Naive B cell (primary cell): ENCODE results near the gene INSYN2B. TPM values are rescaled to one million over a fixed set of nuclear protein-coding genes. Genes with fewer than 3 reads are reported as not detected.
A peak's percentile ranks its signal among the peaks of the same experiment; 100 is the strongest.

ENCODE experiments used
- ATAC-seq, 2 donors: fragments of 150-1000 bp; cut with Tn5 transposase; 2 replicates each; pipeline ENCODE4 v1.10.0; 2021; ENCODE audit warnings: low read depth in 2 of 2, mild to moderate bottlenecking in 2 of 2, moderate library complexity in 2 of 2
- DNase-seq: peaks from one replicate; pipeline ENCODE4 v3.0.0; 2022
- H3K27ac Mint-ChIP-seq, 6 donors: one replicate each; pipeline ENCODE4 v1.8.0; 2020 to 2022; ENCODE audit warnings: mild to moderate bottlenecking in 6 of 6, mixed read lengths in 6 of 6, moderate library complexity in 5 of 6, inconsistent platforms in 2 of 6
- H3K27me3 Mint-ChIP-seq, 3 donors: one replicate each; pipeline ENCODE4 v1.8.0; 2021 to 2022; ENCODE audit warnings: mixed read lengths in 3 of 3, mild to moderate bottlenecking in 1 of 3
- H3K36me3 Mint-ChIP-seq, 2 donors: one replicate each; pipeline ENCODE4 v1.8.0; 2020 to 2022; ENCODE audit warnings: mixed read lengths in 2 of 2, inconsistent platforms in 1 of 2, mild to moderate bottlenecking in 1 of 2
- H3K4me1 Mint-ChIP-seq, 3 donors: one replicate each; pipeline ENCODE4 v1.8.0; 2020 to 2022; ENCODE audit warnings: mixed read lengths in 3 of 3, inconsistent platforms in 1 of 3, mild to moderate bottlenecking in 1 of 3, moderate library complexity in 1 of 3
- H3K4me3 Mint-ChIP-seq, 8 donors: one replicate each; pipeline ENCODE4 v1.8.0; 2020 to 2022; ENCODE audit warnings: mild to moderate bottlenecking in 8 of 8, mixed read lengths in 8 of 8, moderate library complexity in 8 of 8, inconsistent platforms in 2 of 8
- H3K9me3 Mint-ChIP-seq, 7 donors: one replicate each; pipeline ENCODE4 v1.8.0; 2020 to 2022; ENCODE audit warnings: mixed read lengths in 7 of 7, mild to moderate bottlenecking in 5 of 7, inconsistent platforms in 2 of 7, moderate library complexity in 1 of 7
- polyA plus RNA-seq, 6 donors: library from polyadenylated mRNA; unstranded; fragments of 300-500 nt; fragmentation: Illumina TruSeq; gene quantifications; one replicate each; pipeline ENCODE4 v1.2.3, GENCODE V29; 2021; ENCODE audit warnings: low read depth in 6 of 6

Gene INSYN2B
- polyA plus RNA-seq, 6 donors from 2014 or later = 0.32 to 0.77 (median 0.37) TPM; not detected in 3

DNA sequence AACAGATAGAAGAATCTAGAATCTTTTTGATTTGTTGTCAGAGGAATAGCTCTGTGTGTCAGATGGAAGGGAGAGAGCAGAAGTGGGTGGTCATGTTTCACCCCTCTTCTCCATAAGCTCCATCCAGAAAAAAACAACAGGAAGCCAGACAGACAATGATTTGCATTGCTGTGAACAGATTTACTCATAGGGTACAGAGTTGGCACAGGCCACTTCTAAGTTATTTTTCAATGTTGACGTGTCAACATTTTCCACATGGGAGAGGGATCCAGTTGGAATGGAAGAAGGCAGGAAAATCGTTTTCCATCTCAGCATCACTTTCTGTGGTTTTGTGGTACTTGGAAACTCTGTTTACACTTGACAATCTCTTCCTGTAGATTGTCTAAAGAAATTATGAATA is 86.7 kb downstream of the INSYN2B start:
- H3K27ac Mint-ChIP-seq = peak overlapping the region in 3 of 6 donors; percentile 8 to 63 (median 30)
- no peak overlapping the region for H3K4me3 Mint-ChIP-seq
- H3K4me1 Mint-ChIP-seq = peaks cover 18 to 34% (median 31%) of the 10 kb centered on the region in 3 donors
- no peaks in the 10 kb centered on the region for H3K27me3 Mint-ChIP-seq
- ATAC-seq (no peak), DNase-seq (no peak)
- peaks cover 16 to 24% of the 10 kb centered on the region in 2 donors for H3K36me3 Mint-ChIP-seq
- H3K9me3 Mint-ChIP-seq = no peaks in the 10 kb centered on the region

GRCh38 chr5:169893010-169893409 is 87.3 kb downstream of the INSYN2B start:
- peak overlapping the region in 2 of 6 donors; percentile 3 to 8 for H3K27ac Mint-ChIP-seq
- no peaks in the 10 kb centered on the region for H3K9me3 Mint-ChIP-seq
- DNase-seq = no peak
- peaks cover 16 to 20% of the 10 kb centered on the region in 2 donors for H3K36me3 Mint-ChIP-seq
- no peak overlapping the region for H3K4me3 Mint-ChIP-seq
- H3K4me1 Mint-ChIP-seq = peaks cover 18 to 38% (median 31%) of the 10 kb centered on the region in 3 donors
- ATAC-seq = no peak
- no peaks in the 10 kb centered on the region for H3K27me3 Mint-ChIP-seq

GRCh38 chr5:169889572-169889971 is 90.7 kb downstream of the INSYN2B start:
- Mint-ChIP-seq H3K36me3 (peaks cover 13% of the 10 kb centered on the region in 2 donors), H3K4me3 (no peak overlapping the region), H3K4me1 (peaks cover 18 to 31% (median 31%) of the 10 kb centered on the region in 3 donors), H3K27me3 (no peaks in the 10 kb centered on the region), H3K27ac (peak overlapping the region in 1 of 6 donors; percentile 33), H3K9me3 (no peaks in the 10 kb centered on the region)
- no peak for ATAC-seq
- no peak for DNase-seq

- Mint-ChIP-seq H3K36me3 (peaks cover 13 to 16% of the 10 kb centered on the region in 2 donors), H3K9me3 (no peaks in the 10 kb centered on the region), H3K27ac (peak overlapping the region in 1 of 6 donors; percentile 41), H3K4me3 (no peak overlapping the region), H3K4me1 (peaks cover 5 to 27% (median 24%) of the 10 kb centered on the region in 3 donors), H3K27me3 (no peaks in the 10 kb centered on the region)
- DNase-seq (no peak), ATAC-seq (no peak)
Measured at GRCh38 chr5:169886677-169887076, 93.6 kb downstream of the INSYN2B start.

DNA sequence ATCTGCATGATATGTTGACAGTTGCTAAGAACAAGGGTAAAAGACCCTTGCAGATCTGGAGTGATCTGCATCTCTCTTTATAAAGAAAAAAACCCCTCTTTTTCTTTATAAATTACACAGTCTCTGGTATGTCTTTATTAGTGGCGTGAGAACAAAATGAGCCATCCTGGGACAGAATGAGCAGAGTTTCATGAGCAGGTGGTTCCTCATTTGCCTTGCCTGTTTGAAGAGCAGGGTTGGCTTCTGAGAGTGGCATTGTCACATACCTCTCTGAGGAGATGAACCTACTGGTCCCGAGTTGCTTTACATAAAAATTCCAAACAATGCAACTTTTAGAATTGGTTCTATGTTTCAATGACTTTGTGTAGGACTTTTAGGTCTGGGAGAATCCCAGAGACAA is 94.3 kb downstream of the INSYN2B start:
- Mint-ChIP-seq H3K36me3 (peaks cover 11 to 13% of the 10 kb centered on the region in 2 donors), H3K27me3 (no peaks in the 10 kb centered on the region), H3K27ac (no peak overlapping the region), H3K9me3 (no peaks in the 10 kb centered on the region), H3K4me1 (peaks cover 4 to 25% (median 21%) of the 10 kb centered on the region in 3 donors), H3K4me3 (no peak overlapping the region)
- DNase-seq (no peak), ATAC-seq (no peak)

GRCh38 chr5:169881702-169882303 is 98.5 kb downstream of the INSYN2B start:
- ATAC-seq (no peak), DNase-seq (no peak)
- H3K9me3 Mint-ChIP-seq = no peaks in the 10 kb centered on the region
- H3K4me3 Mint-ChIP-seq = no peak overlapping the region
- peaks cover 5 to 10% of the 10 kb centered on the region in 2 donors for H3K36me3 Mint-ChIP-seq
- no peaks in the 10 kb centered on the region for H3K27me3 Mint-ChIP-seq
- peak overlapping the region in 1 of 6 donors; percentile 13 for H3K27ac Mint-ChIP-seq
- H3K4me1 Mint-ChIP-seq = peaks cover 23 to 37% (median 30%) of the 10 kb centered on the region in 3 donors

GRCh38 chr5:169880785-169881184 is 99.5 kb downstream of the INSYN2B start:
- Mint-ChIP-seq H3K9me3 (no peaks in the 10 kb centered on the region), H3K4me1 (peaks cover 23 to 44% (median 37%) of the 10 kb centered on the region in 3 donors), H3K27me3 (no peaks in the 10 kb centered on the region), H3K27ac (peak overlapping the region in 4 of 6 donors; percentile 79 to 87 (median 84)), H3K36me3 (peaks cover 9 to 16% of the 10 kb centered on the region in 2 donors), H3K4me3 (no peak overlapping the region)
- ATAC-seq (no peak), DNase-seq (no peak)

DNA sequence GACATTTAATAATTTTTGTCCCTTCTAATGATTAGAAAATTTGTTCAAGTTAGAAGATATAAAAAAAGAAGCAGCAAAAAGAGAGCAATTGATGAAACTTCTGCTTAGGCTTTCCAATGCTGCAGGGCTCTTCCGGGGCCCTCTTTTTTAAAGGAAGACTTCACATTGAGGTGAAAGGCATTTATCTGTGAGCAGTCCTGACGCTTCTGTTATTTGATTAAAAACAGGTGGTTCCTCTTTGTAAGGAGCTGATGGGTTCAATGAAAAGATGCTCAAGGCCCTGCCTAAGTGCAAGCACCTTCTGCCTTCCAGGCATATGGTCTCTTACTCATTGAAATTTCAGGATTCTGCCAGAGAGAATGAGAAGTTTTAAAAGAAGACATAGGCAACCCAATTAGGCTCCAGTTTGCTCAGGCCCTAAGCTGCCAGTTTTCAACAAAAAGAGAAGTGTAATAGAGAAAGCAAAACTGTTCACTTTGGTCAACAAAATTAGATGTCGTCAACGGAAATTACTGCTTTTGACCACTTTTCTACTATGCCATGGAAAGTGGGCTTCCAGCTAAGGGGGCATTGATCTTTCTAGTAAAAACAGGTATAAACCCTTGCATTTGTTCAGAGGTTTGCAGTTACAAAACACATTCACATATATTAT is 100.2 kb downstream of the INSYN2B start:
- peak overlapping the region; percentile 38 to 90 (median 84) for H3K27ac Mint-ChIP-seq
- H3K36me3 Mint-ChIP-seq = peaks cover 14 to 21% of the 10 kb centered on the region in 2 donors
- no peaks in the 10 kb centered on the region for H3K9me3 Mint-ChIP-seq
- no peaks in the 10 kb centered on the region for H3K27me3 Mint-ChIP-seq
- ATAC-seq = peak; percentile 65 to 72
- H3K4me1 Mint-ChIP-seq = peaks cover 23 to 48% (median 37%) of the 10 kb centered on the region in 3 donors
- DNase-seq = no peak
- peak overlapping the region in 5 of 8 donors; percentile 1 to 44 (median 25) for H3K4me3 Mint-ChIP-seq

DNA sequence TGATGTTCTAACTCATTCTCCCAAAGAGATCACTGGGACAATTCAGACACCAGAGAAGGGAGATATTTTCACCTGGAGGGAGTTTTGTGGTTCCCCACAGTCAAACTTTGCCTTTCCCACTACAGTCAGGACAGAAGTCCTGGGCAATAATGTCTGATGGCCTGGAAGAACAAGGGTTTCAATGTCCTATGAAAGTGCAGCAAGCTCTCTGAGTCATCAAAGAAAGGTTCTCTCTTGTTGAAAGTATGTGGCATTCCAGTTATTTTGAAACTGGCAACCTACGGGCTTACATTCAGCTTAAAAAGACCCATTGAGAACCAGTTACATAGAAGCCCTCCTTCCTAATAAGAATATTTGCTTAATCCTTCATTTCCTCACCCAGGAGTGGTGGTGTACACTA is 103.9 kb downstream of the INSYN2B start:
- no peaks in the 10 kb centered on the region for H3K27me3 Mint-ChIP-seq
- peak overlapping the region in 4 of 6 donors; percentile 8 to 72 (median 62) for H3K27ac Mint-ChIP-seq
- DNase-seq (no peak), ATAC-seq (no peak)
- H3K36me3 Mint-ChIP-seq = peaks cover 14 to 15% of the 10 kb centered on the region in 2 donors
- no peak overlapping the region for H3K4me3 Mint-ChIP-seq
- H3K9me3 Mint-ChIP-seq = no peaks in the 10 kb centered on the region
- peaks cover 25 to 40% (median 33%) of the 10 kb centered on the region in 3 donors for H3K4me1 Mint-ChIP-seq

DNA sequence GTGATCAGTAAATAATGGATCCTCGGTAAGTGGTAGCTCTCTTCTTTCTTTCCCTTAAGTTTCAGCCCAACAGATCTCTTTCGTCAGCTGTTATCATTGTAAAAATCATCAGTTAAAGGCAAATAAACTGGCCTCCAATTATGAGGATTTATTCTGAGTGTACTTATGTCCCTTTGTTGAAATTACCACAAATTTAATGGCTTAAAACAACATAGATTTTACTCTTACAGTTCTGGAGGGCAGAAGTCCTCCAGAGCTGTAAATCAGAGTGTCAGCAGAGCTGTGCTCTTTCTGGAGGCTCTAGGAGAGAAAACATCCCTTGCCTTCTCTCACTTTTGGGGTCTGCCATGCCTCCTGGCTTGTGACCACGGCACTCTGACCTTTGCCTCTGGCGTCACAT is 104.6 kb downstream of the INSYN2B start:
- no peak overlapping the region for H3K4me3 Mint-ChIP-seq
- H3K27ac Mint-ChIP-seq = peak overlapping the region in 3 of 6 donors; percentile 63 to 83 (median 72)
- H3K27me3 Mint-ChIP-seq = no peaks in the 10 kb centered on the region
- ATAC-seq (no peak), DNase-seq (no peak)
- no peaks in the 10 kb centered on the region for H3K9me3 Mint-ChIP-seq
- H3K36me3 Mint-ChIP-seq = peaks cover 14 to 15% of the 10 kb centered on the region in 2 donors
- H3K4me1 Mint-ChIP-seq = peaks cover 24 to 39% (median 33%) of the 10 kb centered on the region in 3 donors

DNA sequence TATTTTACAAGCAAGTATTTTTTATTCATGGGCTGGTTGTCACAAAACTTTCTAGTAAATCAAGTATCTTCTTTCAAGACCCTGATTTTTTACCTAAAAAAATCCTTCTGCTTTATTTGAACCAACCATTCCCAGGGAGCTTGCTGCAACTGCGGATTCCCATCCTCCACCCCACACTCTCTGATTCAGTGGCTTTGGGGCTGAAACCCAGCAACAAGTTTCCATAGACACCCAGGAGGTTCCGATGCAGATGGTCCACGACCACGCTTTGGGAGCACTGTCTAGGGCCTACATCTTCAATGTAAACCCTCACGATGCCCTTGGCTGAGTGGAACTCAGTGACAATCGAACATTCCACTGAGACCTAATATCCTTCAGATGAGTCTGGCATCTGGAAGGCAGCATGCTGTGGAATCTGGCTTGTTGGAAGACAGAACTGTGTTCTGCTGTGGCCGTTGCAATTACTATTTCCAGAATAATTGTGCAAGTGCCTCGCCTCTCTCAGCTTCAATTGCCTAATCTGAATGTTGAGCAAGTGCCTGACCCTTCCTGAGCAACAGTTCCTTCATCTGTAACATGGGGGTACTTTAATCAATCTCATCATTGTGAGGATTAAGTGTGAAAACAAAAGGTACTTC is 105.1 kb downstream of the INSYN2B start:
- DNase-seq (no peak), ATAC-seq (no peak)
- peaks cover 14 to 15% of the 10 kb centered on the region in 2 donors for H3K36me3 Mint-ChIP-seq
- peak overlapping the region in 2 of 6 donors; percentile 63 to 83 for H3K27ac Mint-ChIP-seq
- H3K4me3 Mint-ChIP-seq = no peak overlapping the region
- peaks cover 19 to 34% (median 31%) of the 10 kb centered on the region in 3 donors for H3K4me1 Mint-ChIP-seq
- no peaks in the 10 kb centered on the region for H3K9me3 Mint-ChIP-seq
- no peaks in the 10 kb centered on the region for H3K27me3 Mint-ChIP-seq

GRCh38 chr5:169874621-169875020 is 105.7 kb downstream of the INSYN2B start:
- Mint-ChIP-seq H3K9me3 (no peaks in the 10 kb centered on the region), H3K27me3 (no peaks in the 10 kb centered on the region), H3K4me1 (peaks cover 13 to 29% (median 26%) of the 10 kb centered on the region in 3 donors), H3K36me3 (peaks cover 14 to 18% of the 10 kb centered on the region in 2 donors), H3K4me3 (no peak overlapping the region), H3K27ac (no peak overlapping the region)
- DNase-seq (no peak), ATAC-seq (no peak)

DNA sequence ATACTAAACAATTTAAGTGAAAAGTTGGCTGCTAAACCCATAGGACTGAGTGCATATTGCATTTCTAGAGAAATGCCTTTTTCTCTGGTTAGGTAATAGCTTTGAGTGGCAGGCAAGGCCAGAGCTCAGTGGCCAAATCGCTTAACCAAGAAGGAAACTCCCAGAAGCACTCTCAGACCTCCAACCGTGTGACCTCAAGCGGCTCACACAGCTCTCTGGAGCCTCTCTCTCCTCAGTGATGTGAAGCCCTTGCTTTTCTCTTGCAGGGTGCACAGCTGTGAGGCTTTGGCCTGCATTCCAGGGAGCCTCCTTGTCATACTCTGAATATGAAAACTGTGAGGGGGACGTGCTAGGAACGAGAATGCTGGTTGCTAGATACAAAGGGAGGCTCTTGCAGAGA is 106.7 kb downstream of the INSYN2B start:
- Mint-ChIP-seq H3K4me3 (no peak overlapping the region), H3K27ac (peak overlapping the region in 1 of 6 donors; percentile 33), H3K9me3 (no peaks in the 10 kb centered on the region), H3K4me1 (peaks cover 5 to 22% (median 19%) of the 10 kb centered on the region in 3 donors), H3K36me3 (peaks cover 21 to 28% of the 10 kb centered on the region in 2 donors), H3K27me3 (no peaks in the 10 kb centered on the region)
- no peak for DNase-seq
- ATAC-seq = no peak
